Measurements from ENCODE around the gene NLRC5. TPM values are rescaled to one million over a fixed set of nuclear protein-coding genes. Genes with fewer than 3 reads are reported as not detected.

Gene NLRC5
- total RNA-seq, 1 donor from 2014 or later = 1.7 TPM

GRCh38 chr16:57032931-57033330 lies 43.6 kb downstream of the NLRC5 start:
- Mint-ChIP-seq H3K27ac (no peak overlapping the region), H3K4me1 (ENCODE audit: unreplicated experiment) (no peaks in the 10 kb centered on the region), H3K27me3 (peaks cover 28% of the 10 kb centered on the region), H3K9me3 (no peaks in the 10 kb centered on the region), H3K36me3 (no peaks in the 10 kb centered on the region), H3K4me3 (no peak overlapping the region)
- no peak for TF ChIP-seq CTCF (conservative IDR thresholded peaks at IDR 0.05)
- no peak for DNase-seq (ENCODE audit: extremely low spot score, unreplicated experiment)

- H3K4me3 Mint-ChIP-seq = no peak overlapping the region
- no peak overlapping the region for H3K27ac Mint-ChIP-seq
Observed at GRCh38 chr16:57036315-57036714, 47.0 kb downstream of the NLRC5 start.

GRCh38 chr16:57036945-57037344 lies 47.6 kb downstream of the NLRC5 start:
- DNase-seq (ENCODE audit: extremely low spot score, unreplicated experiment) = no peak
- H3K27me3 Mint-ChIP-seq = peaks cover 16% of the 10 kb centered on the region
- no peak overlapping the region for H3K4me3 Mint-ChIP-seq
- no peaks in the 10 kb centered on the region for H3K36me3 Mint-ChIP-seq
- no peak overlapping the region for H3K27ac Mint-ChIP-seq
- TF ChIP-seq CTCF (conservative IDR thresholded peaks at IDR 0.05) = no peak
- peaks cover 5% of the 10 kb centered on the region for H3K4me1 Mint-ChIP-seq (ENCODE audit: unreplicated experiment)
- no peaks in the 10 kb centered on the region for H3K9me3 Mint-ChIP-seq

More at GRCh38 chr16:57036315-57036714, 47.0 kb downstream of the NLRC5 start:
- DNase-seq (ENCODE audit: extremely low spot score, unreplicated experiment) = no peak
- H3K27me3 Mint-ChIP-seq = peaks cover 22% of the 10 kb centered on the region
- no peaks in the 10 kb centered on the region for H3K9me3 Mint-ChIP-seq
- no peaks in the 10 kb centered on the region for H3K36me3 Mint-ChIP-seq
- no peak for TF ChIP-seq CTCF (conservative IDR thresholded peaks at IDR 0.05)
- H3K4me1 Mint-ChIP-seq (ENCODE audit: unreplicated experiment) = peaks cover 5% of the 10 kb centered on the region

- H3K36me3 Mint-ChIP-seq = no peaks in the 10 kb centered on the region
- H3K4me3 Mint-ChIP-seq = no peak overlapping the region
- TF ChIP-seq CTCF (conservative IDR thresholded peaks at IDR 0.05) = no peak
- H3K27ac Mint-ChIP-seq = no peak overlapping the region
- peaks cover 5% of the 10 kb centered on the region for H3K4me1 Mint-ChIP-seq (ENCODE audit: unreplicated experiment)
- H3K9me3 Mint-ChIP-seq = no peaks in the 10 kb centered on the region
- DNase-seq (ENCODE audit: extremely low spot score, unreplicated experiment) = no peak
- peaks cover 14% of the 10 kb centered on the region for H3K27me3 Mint-ChIP-seq
Observed at GRCh38 chr16:57038166-57038565, 48.8 kb downstream of the NLRC5 start.

- no peak for TF ChIP-seq CTCF (conservative IDR thresholded peaks at IDR 0.05)
- H3K4me3 Mint-ChIP-seq = no peak overlapping the region
- H3K4me1 Mint-ChIP-seq (ENCODE audit: unreplicated experiment) = peaks cover 5% of the 10 kb centered on the region
- peaks cover 10% of the 10 kb centered on the region for H3K27me3 Mint-ChIP-seq
- H3K9me3 Mint-ChIP-seq = no peaks in the 10 kb centered on the region
- H3K27ac Mint-ChIP-seq = no peak overlapping the region
- DNase-seq (ENCODE audit: extremely low spot score, unreplicated experiment) = no peak
- H3K36me3 Mint-ChIP-seq = no peaks in the 10 kb centered on the region
Observed at GRCh38 chr16:57039148-57039812, 49.9 kb downstream of the NLRC5 start.
